ENCODE results near the gene NINJ1.

DNA sequence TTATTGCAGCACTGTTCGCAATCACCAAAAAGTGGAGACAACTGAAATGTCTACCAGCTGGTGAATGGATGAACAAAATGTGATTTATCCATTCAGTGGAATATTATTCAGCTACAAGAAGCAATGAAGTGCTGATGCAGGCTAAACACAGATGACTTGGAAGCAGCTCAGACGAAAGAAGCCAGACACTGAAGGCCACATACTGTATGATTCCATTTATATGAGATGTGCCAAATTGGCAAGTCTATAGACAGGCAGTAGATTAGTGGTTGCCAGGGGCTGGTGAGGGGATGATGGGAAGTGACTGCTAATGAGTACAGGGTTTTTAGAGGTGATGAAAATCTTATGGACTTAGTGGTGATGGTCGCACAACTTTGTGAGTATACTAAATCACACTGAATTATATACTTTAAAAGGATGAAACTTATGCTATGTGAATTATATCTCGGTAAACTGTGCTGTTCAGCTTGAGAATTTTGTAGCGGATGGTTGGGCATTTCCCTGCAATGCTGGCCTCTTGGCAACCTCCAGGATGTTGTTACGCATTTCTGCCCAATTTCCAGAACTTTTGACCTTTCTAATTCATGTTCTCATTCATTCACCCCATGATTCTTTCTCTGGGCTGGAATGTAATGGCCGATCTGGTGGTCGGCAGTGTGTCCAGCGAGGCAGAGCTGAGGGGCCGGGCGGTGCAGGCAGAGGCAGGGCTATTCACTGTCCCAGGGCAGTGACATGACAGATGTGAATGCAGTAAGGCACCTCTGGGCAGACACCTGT, 27.9 kb upstream of the NINJ1 start:
- TF ChIP-seq, protein P1, sequence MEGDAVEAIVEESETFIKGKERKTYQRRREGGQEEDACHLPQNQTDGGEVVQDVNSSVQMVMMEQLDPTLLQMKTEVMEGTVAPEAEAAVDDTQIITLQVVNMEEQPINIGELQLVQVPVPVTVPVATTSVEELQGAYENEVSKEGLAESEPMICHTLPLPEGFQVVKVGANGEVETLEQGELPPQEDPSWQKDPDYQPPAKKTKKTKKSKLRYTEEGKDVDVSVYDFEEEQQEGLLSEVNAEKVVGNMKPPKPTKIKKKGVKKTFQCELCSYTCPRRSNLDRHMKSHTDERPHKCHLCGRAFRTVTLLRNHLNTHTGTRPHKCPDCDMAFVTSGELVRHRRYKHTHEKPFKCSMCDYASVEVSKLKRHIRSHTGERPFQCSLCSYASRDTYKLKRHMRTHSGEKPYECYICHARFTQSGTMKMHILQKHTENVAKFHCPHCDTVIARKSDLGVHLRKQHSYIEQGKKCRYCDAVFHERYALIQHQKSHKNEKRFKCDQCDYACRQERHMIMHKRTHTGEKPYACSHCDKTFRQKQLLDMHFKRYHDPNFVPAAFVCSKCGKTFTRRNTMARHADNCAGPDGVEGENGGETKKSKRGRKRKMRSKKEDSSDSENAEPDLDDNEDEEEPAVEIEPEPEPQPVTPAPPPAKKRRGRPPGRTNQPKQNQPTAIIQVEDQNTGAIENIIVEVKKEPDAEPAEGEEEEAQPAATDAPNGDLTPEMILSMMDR (IDR thresholded peaks at IDR 0.05) = no peak
- no peak for TF ChIP-seq EZH2 (IDR thresholded peaks at IDR 0.05; ENCODE audit: borderline replicate concordance, insufficient read depth, low read depth, low read length, poor library complexity, severe bottlenecking)
